UCSD-AML1 (cell line): Measurements from ENCODE around the gene HMSD.
"Not testable (repeated sequence)": the region's sequence is repeated elsewhere in the genome, so short reads cannot be mapped to it uniquely, and the experiment has no call there.

Source experiments
- DNase-seq: peaks from one replicate; lab custom pipeline; 2025; ENCODE audit not compliant: unreplicated experiment; lab: John Stamatoyannopoulos, UW

HMSD gene

GRCh38 chr18:63949068-63949737, at the start of gene HMSD:
Gene HMSD, plus strand, starts transcription at chr18:63949301. Its CDS starts 4,155 bp downstream, at chr18:63953456.
- no peak for DNase-seq

GRCh38 chr18:63903851-63904570, 45.1 kb upstream of the HMSD start:
- DNase-seq = no peak

- DNase-seq = no peak
Observed at GRCh38 chr18:63904694-63905093, 44.4 kb upstream of the HMSD start.

- no peak for DNase-seq
Observed at GRCh38 chr18:63905361-63905760, 43.7 kb upstream of the HMSD start.

- no peak for DNase-seq
Observed at GRCh38 chr18:63906056-63906455, 43.0 kb upstream of the HMSD start.

- no peak for DNase-seq
Observed at GRCh38 chr18:63907664-63908063, 41.4 kb upstream of the HMSD start, which contains the start of gene SERPINB10. Gene SERPINB10, plus strand, starts transcription at chr18:63907958. Its CDS starts 7,553 bp downstream, at chr18:63915511.

- no peak for DNase-seq
Observed at GRCh38 chr18:63908858-63909257, 40.2 kb upstream of the HMSD start.

GRCh38 chr18:63909870-63910269, 39.2 kb upstream of the HMSD start:
- no peak for DNase-seq

GRCh38 chr18:63917817-63918216, 31.3 kb upstream of the HMSD start:
- DNase-seq = no peak

- DNase-seq = no peak
Observed at GRCh38 chr18:63922049-63922448, 27.1 kb upstream of the HMSD start.

- no peak for DNase-seq
Observed at GRCh38 chr18:63924551-63924950, 24.6 kb upstream of the HMSD start.

GRCh38 chr18:63928331-63928730, 20.8 kb upstream of the HMSD start:
- no peak for DNase-seq

GRCh38 chr18:63929369-63929768, 19.7 kb upstream of the HMSD start:
- not testable (repeated sequence) for DNase-seq

GRCh38 chr18:63930773-63931354, 18.2 kb upstream of the HMSD start:
- no peak for DNase-seq

- peak; percentile 80 for DNase-seq
Observed at GRCh38 chr18:63936156-63936931, 12.8 kb upstream of the HMSD start.

- no peak for DNase-seq
Observed at GRCh38 chr18:63936932-63937393, 12.1 kb upstream of the HMSD start.

GRCh38 chr18:63940008-63940407, 9.1 kb upstream of the HMSD start:
- no peak for DNase-seq

GRCh38 chr18:63940543-63941050, 8.5 kb upstream of the HMSD start:
- not testable (repeated sequence) for DNase-seq

GRCh38 chr18:63947051-63947790, 1.9 kb upstream of the HMSD start:
- no peak for DNase-seq

- DNase-seq = no peak
Observed at GRCh38 chr18:63951302-63951705, 2.2 kb downstream of the HMSD start.
